GM23248 (cell line): ENCODE data around the gene MICAL2. TPM values are rescaled to one million over a fixed set of nuclear protein-coding genes. Genes with fewer than 3 reads are reported as not detected.

ENCODE experiments used
- DNase-seq: peaks from one replicate; pipeline ENCODE4 v3.0.0-alpha.2; 2015
- H2AFZ ChIP-seq: fragments of 200-600 bp; sonication (generic); 2 replicates; pipeline ENCODE4 v1.6.1; 2016; ENCODE audit warnings: antibody characterized with exemption
- H3F3A ChIP-seq: fragments of 200-600 bp; sonication (generic); 2 replicates; pipeline ENCODE4 v1.6.1; 2016; ENCODE audit warnings: mild to moderate bottlenecking, antibody characterized with exemption, mixed run types; ENCODE audit not compliant: insufficient read depth
- H3K27ac ChIP-seq: fragments of 200-600 bp; sonication (generic); 2 replicates; pipeline ENCODE4 v1.5.1; 2016; ENCODE audit warnings: mild to moderate bottlenecking
- H3K27me3 ChIP-seq: fragments of 200-600 bp; sonication (generic); replicated peaks from 2 replicates; pipeline ENCODE4 v1.6.1; 2016; ENCODE audit warnings: mild to moderate bottlenecking; ENCODE audit not compliant: insufficient read depth
- H3K36me3 ChIP-seq: fragments of 200-600 bp; sonication (generic); 2 replicates; pipeline ENCODE4 v1.6.1; 2016; ENCODE audit warnings: low read depth, mild to moderate bottlenecking
- H3K4me1 ChIP-seq: fragments of 200-600 bp; sonication (generic); 2 replicates; pipeline ENCODE4 v1.6.1; 2016; ENCODE audit warnings: mild to moderate bottlenecking; ENCODE audit not compliant: insufficient read depth
- H3K4me2 ChIP-seq: fragments of 200-600 bp; sonication (generic); one replicate; pipeline ENCODE4 v1.6.1; 2016; ENCODE audit warnings: mild to moderate bottlenecking; ENCODE audit not compliant: unreplicated experiment
- H3K4me3 ChIP-seq: fragments of 200-600 bp; sonication (generic); 2 replicates; pipeline ENCODE4 v1.5.1; 2016; ENCODE audit warnings: mild to moderate bottlenecking
- H3K79me2 ChIP-seq: fragments of 200-600 bp; sonication (generic); 2 replicates; pipeline ENCODE4 v1.6.1; 2016; ENCODE audit warnings: mild to moderate bottlenecking; ENCODE audit not compliant: insufficient read depth
- H3K9ac ChIP-seq: fragments of 200-600 bp; sonication (generic); 2 replicates; pipeline ENCODE4 v1.6.1; 2016; ENCODE audit warnings: mild to moderate bottlenecking
- H3K9me2 ChIP-seq: fragments of 200-600 bp; sonication (generic); 2 replicates; pipeline ENCODE4 v1.6.1; 2016; ENCODE audit warnings: mixed run types, mild to moderate bottlenecking, moderate library complexity; ENCODE audit not compliant: insufficient read depth
- H3K9me3 ChIP-seq: fragments of 200-600 bp; sonication (generic); one replicate; pipeline ENCODE4 v1.6.1; 2017; ENCODE audit warnings: low read depth
- H4K20me1 ChIP-seq: fragments of 200-600 bp; sonication (generic); 2 replicates; pipeline ENCODE4 v1.6.0; 2016; ENCODE audit not compliant: insufficient read depth
- EZH2 ChIP-seq: fragments of 200-600 bp; sonication (generic); IDR thresholded peaks from 2 replicates; pipeline ENCODE4 v1.6.1; 2018; ENCODE audit warnings: antibody characterized with exemption, mild to moderate bottlenecking; ENCODE audit not compliant: insufficient read depth, poor library complexity, severe bottlenecking
- EZH2phosphoT487 ChIP-seq: fragments of 200-600 bp; sonication (generic); IDR thresholded peaks from 2 replicates; pipeline ENCODE4 v1.6.1; 2018; ENCODE audit warnings: antibody characterized with exemption, moderate library complexity, mild to moderate bottlenecking, low read depth; ENCODE audit not compliant: insufficient read depth
- WGBS, 2 experiments: methylation state at CpG; one replicate each; pipeline ENCODE4 v1.1.6; 2015 to 2017; ENCODE audit warnings: low lambda C conversion rate in 2 of 2, low coverage in 1 of 2; ENCODE audit errors: missing lambda C conversion rate in 2 of 2; 5-methylcytosine and 5-hydroxymethylcytosine counted together
- in situ Hi-C: fragments of 300-500 bp; cut with MboI; formaldehyde crosslinking; loops from 2 replicates; pipeline ENCODE4 v1.15.0; 2020
- polyA plus RNA-seq: library from polyadenylated mRNA; unstranded; fragments of >200 nt; fragmentation: Nextera tagmentation; extraction: Ambion mirVana; gene quantifications from 2 replicates; pipeline ENCODE4 v1.2.1, GENCODE V29; 2016
- total RNA-seq: library from RNA; depleted of rRNA; stranded (reverse); fragments of >200 nt; shearing (Covaris generic); gene quantifications from 2 replicates; pipeline ENCODE4 v1.2.3, GENCODE V29; 2014

The MICAL2 gene
- total and polyA plus RNA-seq, 2 experiments from 2014 or later = 83.3 to 158 TPM

DNA sequence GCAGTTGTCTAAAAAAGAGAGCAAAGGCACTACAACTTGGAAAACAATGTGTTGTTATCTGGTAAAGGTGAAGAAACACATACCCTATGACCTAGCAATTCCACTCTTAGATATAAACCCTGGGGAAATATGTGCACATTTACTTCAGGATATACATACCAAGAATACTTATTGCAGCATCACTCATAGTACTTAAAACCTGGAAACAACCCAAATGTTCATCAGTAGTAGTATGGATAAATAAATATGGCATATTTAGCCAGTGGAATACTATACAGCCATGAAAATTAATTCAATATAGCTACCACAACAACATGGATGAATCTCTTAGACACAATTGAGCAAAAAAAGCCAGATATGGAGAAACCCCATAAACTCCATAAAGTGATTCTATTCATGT lies 26.1 kb upstream of the MICAL2 start:
- no peaks in the 10 kb centered on the region for H3K27me3 ChIP-seq
- in situ Hi-C loops = no loop called here
- no peaks in the 10 kb centered on the region for H3K79me2 ChIP-seq
- H3K9ac ChIP-seq = no peak overlapping the region
- no peaks in the 10 kb centered on the region for H3K36me3 ChIP-seq
- no peak overlapping the region for H3K4me3 ChIP-seq
- TF ChIP-seq EZH2phosphoT487 (no peak), EZH2 (no peak)
- H3K27ac ChIP-seq = peak overlapping the region; percentile 100
- no peak overlapping the region for H2AFZ ChIP-seq
- H3K9me2 ChIP-seq = no peaks in the 10 kb centered on the region
- H3K9me3 ChIP-seq = no peaks in the 10 kb centered on the region
- no peak overlapping the region for H3K4me2 ChIP-seq
- DNase-seq = no peak
- peaks cover 50% of the 10 kb centered on the region for H3K4me1 ChIP-seq
- peaks cover 63% of the 10 kb centered on the region for H3F3A ChIP-seq
- H4K20me1 ChIP-seq = no peaks in the 10 kb centered on the region

DNA sequence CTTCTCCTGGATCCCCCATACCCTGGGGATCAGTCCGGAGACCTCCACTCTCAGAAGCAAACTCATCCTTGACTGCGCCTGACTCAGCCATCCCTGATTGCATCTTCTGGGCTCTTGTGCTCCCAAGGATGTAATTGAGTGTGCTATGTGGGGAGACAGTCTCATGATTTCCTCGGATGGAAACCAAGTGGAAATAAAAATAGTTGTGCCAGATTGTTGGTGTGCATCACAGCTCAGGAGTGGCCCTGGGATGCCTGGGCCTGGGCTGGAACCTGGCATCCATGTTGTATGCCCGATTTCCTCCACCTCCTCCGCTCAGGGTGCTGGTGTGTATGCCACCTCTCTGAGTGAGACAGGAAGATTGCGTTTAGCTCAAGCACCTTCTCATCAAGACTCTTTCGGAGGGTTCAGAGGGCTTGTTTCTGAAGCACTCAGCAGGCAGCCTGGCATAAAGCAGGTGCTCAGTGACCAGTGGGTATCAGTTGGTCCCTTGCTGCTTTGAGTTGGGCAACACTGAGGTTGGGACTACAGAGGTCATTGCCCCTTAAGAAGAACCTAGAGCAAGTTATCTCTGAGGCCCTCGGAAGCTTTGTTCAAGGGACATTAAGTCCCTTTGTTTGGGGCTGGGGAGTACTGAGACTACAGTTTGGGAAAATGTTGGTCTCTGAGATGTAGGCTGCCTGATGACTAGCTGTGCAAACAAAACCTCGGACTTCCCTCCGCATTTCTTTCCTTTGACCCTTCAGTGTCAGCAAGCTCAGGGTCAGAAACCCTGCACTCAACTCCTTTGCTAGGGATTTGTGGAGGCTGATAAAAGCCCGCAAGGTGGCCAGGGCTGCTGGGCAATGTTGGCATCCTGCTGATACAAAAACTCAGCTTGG lies 24.8 kb upstream of the MICAL2 start:
- Histone ChIP-seq H3K4me1 (peaks cover 52% of the 10 kb centered on the region), H3K27me3 (no peaks in the 10 kb centered on the region), H2AFZ (no peak overlapping the region), H3F3A (peaks cover 63% of the 10 kb centered on the region), H3K4me3 (peak overlapping the region; percentile 72), H3K9ac (peak overlapping the region; percentile 97), H3K79me2 (no peaks in the 10 kb centered on the region), H4K20me1 (no peaks in the 10 kb centered on the region), H3K4me2 (peak overlapping the region; percentile 93), H3K9me3 (no peaks in the 10 kb centered on the region), H3K27ac (peak overlapping the region; percentile 100), H3K9me2 (no peaks in the 10 kb centered on the region), H3K36me3 (no peaks in the 10 kb centered on the region)
- TF ChIP-seq EZH2 = no peak
- no peak for TF ChIP-seq EZH2phosphoT487
- in situ Hi-C loops = no loop called here
- WGBS, 2 experiments = 40 to 49% methylated on average over 11 of the region's 11 CpGs
- peak; percentile 71 for DNase-seq

DNA sequence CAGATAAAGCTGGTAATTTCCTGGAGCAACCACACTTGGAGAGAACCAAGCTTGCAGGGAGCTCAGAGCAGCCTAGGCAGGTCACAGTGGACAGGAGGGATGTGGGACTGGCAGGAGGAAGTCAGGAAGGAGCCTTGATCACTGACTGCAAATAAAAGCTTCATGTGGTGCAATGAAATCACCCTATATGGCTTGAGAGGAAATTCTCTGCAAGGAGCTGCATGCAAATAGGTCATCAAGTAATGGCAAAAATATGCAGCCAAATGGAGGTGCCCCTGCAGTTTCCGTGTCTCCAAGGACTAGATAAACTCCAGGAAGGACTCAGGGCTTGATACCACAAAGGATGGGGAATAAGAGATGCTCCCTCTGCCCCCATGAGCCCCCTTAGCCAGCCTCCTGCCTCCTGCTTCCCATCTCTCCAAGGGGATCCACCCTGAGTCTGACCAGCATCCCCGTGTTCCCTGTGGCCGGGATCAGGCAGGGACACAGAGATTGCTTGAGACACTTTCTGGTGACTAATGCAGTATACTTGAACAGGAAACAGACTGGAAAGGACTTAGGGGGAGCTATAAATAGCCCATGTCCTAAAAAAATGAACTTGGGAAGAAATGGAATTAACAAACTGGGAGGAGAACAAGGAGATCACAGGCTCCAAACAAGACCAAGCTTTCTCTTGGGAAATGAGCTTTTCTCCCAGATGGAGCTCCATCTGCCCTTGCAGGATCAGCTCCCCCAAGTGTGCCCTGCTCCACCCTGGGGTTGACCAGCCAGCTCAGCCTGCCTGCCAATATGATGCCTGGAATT lies 23.9 kb upstream of the MICAL2 start:
- H3K9me2 ChIP-seq = no peaks in the 10 kb centered on the region
- in situ Hi-C loops = no loop called here
- H3K79me2 ChIP-seq = no peaks in the 10 kb centered on the region
- TF ChIP-seq EZH2 = no peak
- H3K4me1 ChIP-seq = peaks cover 53% of the 10 kb centered on the region
- H3K4me2 ChIP-seq = peak overlapping the region; percentile 93
- H3K36me3 ChIP-seq = no peaks in the 10 kb centered on the region
- no peak overlapping the region for H2AFZ ChIP-seq
- peaks cover 63% of the 10 kb centered on the region for H3F3A ChIP-seq
- peak; percentile 97 for DNase-seq
- peak overlapping the region; percentile 97 for H3K9ac ChIP-seq
- H3K4me3 ChIP-seq = peak overlapping the region; percentile 72
- peak overlapping the region; percentile 100 for H3K27ac ChIP-seq
- H3K9me3 ChIP-seq = no peaks in the 10 kb centered on the region
- no peaks in the 10 kb centered on the region for H3K27me3 ChIP-seq
- H4K20me1 ChIP-seq = no peaks in the 10 kb centered on the region
- 2% methylated on average over 3 of the region's 3 CpGs for WGBS, 2 experiments

DNA sequence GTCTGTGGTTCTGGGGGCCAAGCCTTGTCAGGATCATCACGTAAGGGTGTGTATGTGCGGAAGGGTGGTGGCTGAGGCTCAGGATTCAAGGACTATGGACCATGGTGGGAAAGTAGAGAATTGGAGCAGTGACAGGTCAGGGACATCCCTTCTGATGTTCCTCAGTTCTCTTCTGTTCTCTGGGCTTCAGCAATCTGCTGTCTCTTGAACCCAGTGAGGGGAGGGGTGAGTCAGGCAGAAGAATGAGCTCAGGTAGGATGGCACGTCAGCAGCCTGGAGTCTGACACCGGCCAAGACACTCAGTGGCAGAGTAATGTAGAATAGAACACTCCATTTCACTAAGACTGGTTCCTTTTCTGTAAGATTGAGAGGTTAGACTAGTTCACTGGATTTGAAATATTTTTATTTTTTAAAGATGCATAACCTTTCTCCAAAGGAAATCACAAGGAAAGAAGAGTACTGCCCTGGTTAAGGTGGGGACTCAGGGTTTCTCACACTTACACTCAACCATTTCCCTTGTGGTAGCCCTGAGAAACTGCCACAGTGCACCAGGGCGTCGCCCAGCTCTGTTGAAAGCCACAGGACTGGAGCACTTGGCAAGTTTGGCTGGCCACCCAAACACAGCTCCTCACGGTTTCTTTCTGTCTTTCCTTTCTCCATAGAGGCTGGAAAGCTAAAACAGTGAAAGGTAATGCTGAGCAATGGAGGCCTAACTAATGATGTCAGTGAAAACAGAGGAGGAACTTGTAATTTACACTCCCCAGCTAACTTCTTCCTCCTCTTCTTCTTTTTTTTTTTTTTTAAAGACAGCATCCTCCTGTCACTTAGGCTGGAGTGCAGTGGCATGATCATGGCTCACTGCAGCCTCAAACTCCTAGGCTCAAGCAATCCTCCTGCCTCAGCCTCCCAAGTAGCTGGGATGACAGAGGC lies 23.1 kb upstream of the MICAL2 start:
- Histone ChIP-seq H2AFZ (no peak overlapping the region), H3K4me3 (peak overlapping the region; percentile 72), H3K4me2 (peak overlapping the region; percentile 93), H3K9ac (peak overlapping the region; percentile 97), H3K4me1 (peaks cover 53% of the 10 kb centered on the region), H4K20me1 (no peaks in the 10 kb centered on the region), H3K36me3 (no peaks in the 10 kb centered on the region), H3K27ac (peak overlapping the region; percentile 100), H3K9me3 (no peaks in the 10 kb centered on the region), H3K79me2 (no peaks in the 10 kb centered on the region), H3K9me2 (no peaks in the 10 kb centered on the region), H3F3A (peaks cover 63% of the 10 kb centered on the region), H3K27me3 (no peaks in the 10 kb centered on the region)
- DNase-seq = peak; percentile 90
- WGBS, 2 experiments = 0 to 2% methylated on average over 7 of the region's 7 CpGs
- TF ChIP-seq EZH2 = no peak
- no peak for TF ChIP-seq EZH2phosphoT487
- in situ Hi-C loops = no loop called here
